H9 (cell line): ENCODE measurements around the gene TMEM115. TPM values are rescaled to one million over a fixed set of nuclear protein-coding genes. Genes with fewer than 3 reads are reported as not detected.

Experiments used
- DNase-seq: peaks from one replicate; pipeline ENCODE4 v3.0.0-alpha.2; 2017
- H2AFZ ChIP-seq: one replicate; pipeline ENCODE4 v1.6.1; 2013; ENCODE audit warnings: mild to moderate bottlenecking, low read length, control low read depth, moderate library complexity
- H2AK5ac ChIP-seq: 2 replicates; pipeline ENCODE4 v1.6.1; 2013; ENCODE audit warnings: low read length, control low read depth, mixed read lengths; ENCODE audit not compliant: insufficient read length
- H2BK120ac ChIP-seq: one replicate; pipeline ENCODE4 v1.6.1; 2013; ENCODE audit warnings: low read depth, mild to moderate bottlenecking, low read length, control low read depth, inconsistent platforms; ENCODE audit not compliant: poor library complexity, severe bottlenecking
- H2BK12ac ChIP-seq: 2 replicates; pipeline ENCODE4 v1.6.1; 2013; ENCODE audit warnings: low read length, control low read depth, mixed read lengths, low read depth; ENCODE audit not compliant: insufficient read length
- H2BK15ac ChIP-seq: 2 replicates; pipeline ENCODE4 v1.6.1; 2013; ENCODE audit warnings: low read depth, low read length, control low read depth
- H2BK20ac ChIP-seq: one replicate; pipeline ENCODE4 v1.6.1; 2013; ENCODE audit warnings: low read depth, mild to moderate bottlenecking, low read length, control low read depth, inconsistent platforms; ENCODE audit not compliant: poor library complexity, severe bottlenecking
- H2BK5ac ChIP-seq: 2 replicates; pipeline ENCODE4 v1.6.1; 2013; ENCODE audit warnings: low read length, control low read depth, mixed read lengths; ENCODE audit not compliant: insufficient read length
- H3K14ac ChIP-seq: 2 replicates; pipeline ENCODE4 v1.6.1; 2013; ENCODE audit warnings: low read length, control low read depth; ENCODE audit not compliant: insufficient read depth
- H3K18ac ChIP-seq: 2 replicates; pipeline ENCODE4 v1.6.1; 2013; ENCODE audit warnings: low read depth, mild to moderate bottlenecking, mixed read lengths, low read length, control low read depth; ENCODE audit not compliant: insufficient read length
- H3K23ac ChIP-seq: 2 replicates; pipeline ENCODE4 v1.6.1; 2013; ENCODE audit warnings: low read length, control low read depth, mixed read lengths, low read depth; ENCODE audit not compliant: insufficient read length
- H3K23me2 ChIP-seq: 2 replicates; pipeline ENCODE4 v1.6.1; 2013; ENCODE audit warnings: low read depth, mild to moderate bottlenecking, mixed read lengths, low read length, control low read depth; ENCODE audit not compliant: insufficient read length, poor library complexity, severe bottlenecking
- H3K27ac ChIP-seq: 2 replicates; pipeline ENCODE4 v1.5.1; 2013; ENCODE audit warnings: low read length, control low read depth, mixed read lengths, low read depth; ENCODE audit not compliant: insufficient read length
- H3K27me3 ChIP-seq: 2 replicates; pipeline ENCODE4 v1.6.1; 2013; ENCODE audit warnings: low read length, control low read depth, inconsistent platforms; ENCODE audit not compliant: insufficient read depth
- H3K4ac ChIP-seq: 2 replicates; pipeline ENCODE4 v1.6.1; 2013; ENCODE audit warnings: low read depth, mild to moderate bottlenecking, control low read depth, inconsistent platforms, low read length, moderate library complexity
- H3K4me1 ChIP-seq: 2 replicates; pipeline ENCODE4 v1.6.1; 2013; ENCODE audit warnings: low read length, control low read depth, inconsistent platforms; ENCODE audit not compliant: insufficient read depth
- H3K4me2 ChIP-seq: 2 replicates; pipeline ENCODE4 v1.6.1; 2013; ENCODE audit warnings: low read length, control low read depth, mixed read lengths; ENCODE audit not compliant: insufficient read length, insufficient read depth
- H3K56ac ChIP-seq: 2 replicates; pipeline ENCODE4 v1.6.1; 2013; ENCODE audit warnings: low read depth, mild to moderate bottlenecking, mixed read lengths, low read length, control low read depth; ENCODE audit not compliant: insufficient read length
- H3K79me1 ChIP-seq: 2 replicates; pipeline ENCODE4 v1.6.1; 2013; ENCODE audit warnings: low read depth, mild to moderate bottlenecking, moderate library complexity, low read length, control low read depth, inconsistent platforms; ENCODE audit not compliant: insufficient read depth, poor library complexity, severe bottlenecking
- H3K79me2 ChIP-seq: 2 replicates; pipeline ENCODE4 v1.6.1; 2013; ENCODE audit warnings: low read length, control low read depth, inconsistent platforms; ENCODE audit not compliant: insufficient read depth
- H3K9ac ChIP-seq: 2 replicates; pipeline ENCODE4 v1.6.1; 2013; ENCODE audit warnings: low read length, control low read depth, mixed read lengths; ENCODE audit not compliant: insufficient read length; ENCODE audit errors: extremely low read depth
- H3K9me3 ChIP-seq: one replicate; pipeline ENCODE4 v1.6.1; 2013; ENCODE audit warnings: low read depth, low read length, inconsistent platforms; ENCODE audit not compliant: control insufficient read depth
- H3T11ph ChIP-seq: one replicate; pipeline ENCODE4 v1.6.1; 2013; ENCODE audit warnings: mild to moderate bottlenecking, low read length, control low read depth, inconsistent platforms
- H4K20me1 ChIP-seq: one replicate; pipeline ENCODE4 v1.6.1; 2013; ENCODE audit not compliant: control insufficient read depth, insufficient read length, insufficient read depth
- H4K5ac ChIP-seq: 2 replicates; pipeline ENCODE4 v1.6.1; 2013; ENCODE audit warnings: low read depth, mild to moderate bottlenecking, mixed read lengths, low read length, control low read depth; ENCODE audit not compliant: insufficient read length
- H4K8ac ChIP-seq: replicated peaks from 2 replicates; pipeline ENCODE4 v1.6.1; 2013; ENCODE audit warnings: low read length, control low read depth, mixed read lengths, low read depth; ENCODE audit not compliant: insufficient read length
- H4K91ac ChIP-seq: 2 replicates; pipeline ENCODE4 v1.6.1; 2013; ENCODE audit warnings: low read depth, mild to moderate bottlenecking, moderate library complexity, mixed read lengths, low read length, control low read depth; ENCODE audit not compliant: insufficient read length
- H3K27ac Mint-ChIP-seq, 3 experiments: 2 replicates in 2 of 3; 3 replicates in 1 of 3; pipeline ENCODE4 v1.8.0; 2020 to 2021; ENCODE audit warnings: mixed read lengths in 3 of 3, mild to moderate bottlenecking in 1 of 3, moderate library complexity in 1 of 3
- H3K27me3 Mint-ChIP-seq: 2 replicates; pipeline ENCODE4 v1.8.0; 2021; ENCODE audit warnings: low read depth, mild to moderate bottlenecking, moderate library complexity, mixed read lengths
- H3K36me3 Mint-ChIP-seq, 3 experiments: 2 replicates in 2 of 3; 3 replicates in 1 of 3; pipeline ENCODE4 v1.8.0; 2020 to 2021; ENCODE audit warnings: low read depth in 3 of 3, mixed read lengths in 3 of 3; ENCODE audit not compliant: insufficient read depth in 1 of 3
- H3K4me1 Mint-ChIP-seq, 2 experiments: 2 replicates each; pipeline ENCODE4 v1.8.0; 2020; ENCODE audit warnings: mixed read lengths in 2 of 2
- H3K4me3 Mint-ChIP-seq, 2 experiments: 2 replicates in 1 of 2; 3 replicates in 1 of 2; pipeline ENCODE4 v1.8.0; 2020 to 2021; ENCODE audit warnings: mild to moderate bottlenecking in 2 of 2, mixed read lengths in 2 of 2, moderate library complexity in 1 of 2
- H3K9me3 Mint-ChIP-seq, 2 experiments: 2 replicates in 1 of 2; 3 replicates in 1 of 2; pipeline ENCODE4 v1.8.0; 2020; ENCODE audit warnings: mild to moderate bottlenecking in 2 of 2, mixed read lengths in 2 of 2, moderate library complexity in 1 of 2
- CTCF ChIP-seq: fragments of 200-600 bp; sonication (generic); conservative IDR thresholded peaks from 3 replicates; pipeline ENCODE4 v1.8.0; 2021; ENCODE audit warnings: antibody characterized with exemption, mild to moderate bottlenecking
- whole genome bisulfite sequencing: extraction: QIAGEN DNeasy Blood & Tissue Kit; methylation state at CpG from one replicate; pipeline ENCODE4 v1.1.7; 2013; ENCODE audit warnings: missing lambda C conversion rate, low lambda C conversion rate, mixed read lengths; ENCODE audit not compliant: insufficient read length; ENCODE audit errors: extremely low coverage; 5-methylcytosine and 5-hydroxymethylcytosine counted together
- total RNA-seq: library from RNA; stranded (reverse); gene quantifications from 2 replicates; pipeline ENCODE4 v1.2.1, GENCODE V29; 2021

TMEM115 gene
- total RNA-seq, 1 experiment from 2014 or later: 32.3 TPM

- Histone ChIP-seq H3K27ac (no peak overlapping the region), H2BK120ac (no peak overlapping the region), H2AK5ac (no peak overlapping the region), H3K56ac (no peak overlapping the region), H3K18ac (no peak overlapping the region), H3K4ac (no peak overlapping the region), H2BK5ac (no peak overlapping the region), H3T11ph (no peak overlapping the region), H4K91ac (no peak overlapping the region), H2BK12ac (no peak overlapping the region), H3K27me3 (no peaks in the 10 kb centered on the region), H2AFZ (no peak overlapping the region), H3K4me1 (peaks cover 4% of the 10 kb centered on the region; the same call in 1 of the 2 replicates), H3K23ac (no peak overlapping the region), H3K79me2 (peaks cover 9% of the 10 kb centered on the region; the same call in 1 of the 2 replicates), H3K9me3 (no peaks in the 10 kb centered on the region), H3K23me2 (peaks cover 16% of the 10 kb centered on the region), H4K8ac (no peak overlapping the region), H4K20me1 (no peaks in the 10 kb centered on the region), H2BK15ac (no peak overlapping the region), H4K5ac (no peak overlapping the region), H3K9ac (no peak overlapping the region), H3K4me2 (no peak overlapping the region), H2BK20ac (no peak overlapping the region), H3K79me1 (peaks cover 6% of the 10 kb centered on the region), H3K14ac (no peak overlapping the region)
- Mint-ChIP-seq H3K4me3 (peak overlapping the region in 1 of 2 experiments; percentile 15; a peak in 2 of 5 replicates), H3K4me1 (peaks cover 37 to 38% of the 10 kb centered on the region in 2 experiments), H3K27me3 (no peaks in the 10 kb centered on the region; the same call in 1 of the 2 replicates), H3K9me3 (no peaks in the 10 kb centered on the region), H3K27ac (no peak overlapping the region), H3K36me3 (peaks cover 15 to 28% (median 27%) of the 10 kb centered on the region in 3 experiments)
- DNase-seq: no peak
- TF ChIP-seq CTCF: no peak
- no CpG with 5 or more reads among the region's 5 CpGs for WGBS
Measured at GRCh38 chr3:50354186-50354764, 5.0 kb downstream of the TMEM115 start.
